Activated gamma-delta T cell (primary cell): ENCODE measurements around the gene ENAM.
"Not testable (repeated sequence)": the region's sequence is repeated elsewhere in the genome, so short reads cannot be mapped to it uniquely, and the experiment has no call there.

Experiments used
- DNase-seq: peaks from one replicate; lab custom pipeline; 2025; lab: John Stamatoyannopoulos, UW

Gene ENAM

DNA sequence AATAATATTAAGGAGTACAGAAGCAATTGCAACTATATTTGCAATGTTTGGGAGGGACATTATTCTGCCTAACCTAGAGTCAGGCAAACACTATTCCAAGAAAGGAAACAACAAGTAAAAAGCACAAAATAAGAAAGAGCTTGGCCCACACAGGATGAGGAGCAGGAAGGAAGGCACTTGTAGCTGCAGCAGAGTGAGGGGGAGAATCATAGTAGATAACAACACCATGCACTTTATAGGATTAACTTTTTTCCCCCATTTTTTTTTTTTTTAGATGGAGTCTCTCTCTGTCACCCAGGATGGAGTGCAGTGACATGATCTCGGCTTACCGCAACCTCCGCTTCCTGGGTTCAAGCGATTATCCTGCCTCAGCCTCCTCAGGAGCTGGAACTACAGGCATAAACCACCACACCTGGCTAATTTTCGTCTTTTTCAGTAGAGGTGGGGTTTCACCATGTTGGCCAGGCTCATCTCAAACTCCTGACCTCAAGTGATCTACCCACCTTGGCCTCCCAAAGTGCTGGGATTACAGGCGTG, 48.1 kb downstream of the ENAM start:
- DNase-seq: no peak

DNA sequence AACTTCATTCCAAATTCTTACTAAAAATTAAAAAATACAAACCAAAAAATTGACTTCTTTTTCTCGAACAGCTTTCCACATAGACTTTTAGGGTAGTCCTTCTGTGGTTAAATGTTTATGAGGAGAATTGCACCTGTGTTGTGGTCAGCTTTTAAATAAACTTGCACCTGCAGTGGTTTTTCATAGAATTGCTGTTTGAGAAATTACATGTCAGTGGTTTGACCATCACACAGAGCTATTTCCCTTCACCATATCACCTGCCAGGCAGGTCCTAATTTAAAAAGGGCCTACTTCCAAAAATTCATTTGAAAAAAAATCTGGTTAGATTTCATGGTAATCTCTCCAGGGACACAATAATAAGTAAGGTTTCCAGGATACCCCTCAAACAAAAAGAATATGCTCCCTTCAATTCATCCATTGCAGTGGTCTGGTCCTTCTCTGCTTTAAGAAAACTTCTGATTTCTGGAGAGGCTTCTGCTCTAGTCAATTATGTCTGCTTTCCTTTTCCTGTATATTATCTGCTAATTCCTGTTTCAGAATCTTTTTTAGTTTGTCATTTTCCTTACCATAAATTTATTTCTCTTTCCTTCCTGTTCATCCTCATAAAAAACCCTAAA, 49.9 kb downstream of the ENAM start:
- DNase-seq: no peak

- no peak for DNase-seq
These were observed 52.4 kb downstream of the ENAM start for GRCh38 chr4:70680934-70681333.

DNA sequence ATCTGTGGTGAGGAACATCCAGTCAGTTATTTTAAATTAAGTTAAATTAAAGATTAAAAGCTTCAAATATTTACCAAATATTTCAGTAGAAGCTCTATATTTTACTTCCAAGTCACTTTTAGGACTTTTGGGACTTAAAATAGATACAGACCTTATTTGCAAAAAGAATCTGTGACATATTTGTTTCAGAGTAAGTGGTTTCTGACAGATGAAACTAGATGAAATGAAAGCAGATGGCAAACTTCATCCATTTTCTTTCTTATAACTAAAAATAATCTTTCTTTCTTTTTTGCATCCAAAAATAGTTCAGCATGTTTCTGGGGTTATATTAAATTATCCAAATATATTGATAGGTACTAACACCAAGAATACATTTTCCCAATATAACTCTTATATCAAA, 53.2 kb downstream of the ENAM start:
- no peak for DNase-seq

DNA sequence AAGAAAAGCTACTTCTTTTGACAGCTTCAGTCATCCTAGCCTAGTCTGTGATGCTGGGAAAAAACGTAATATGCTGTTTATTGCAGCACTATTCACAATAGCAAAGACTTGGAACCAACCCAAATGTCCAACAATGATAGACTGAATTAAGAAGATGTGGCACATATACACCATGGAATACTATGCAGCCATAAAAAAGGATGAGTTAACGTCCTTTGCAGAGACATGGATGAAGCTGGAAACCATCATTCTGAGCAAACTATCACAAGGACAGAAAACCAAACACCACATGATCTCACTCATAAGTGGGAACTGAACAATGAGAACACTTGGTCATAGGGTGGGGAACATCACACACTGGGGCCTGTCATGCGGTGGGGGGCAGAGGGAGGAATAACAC, 53.6 kb downstream of the ENAM start:
- not testable (repeated sequence) for DNase-seq

GRCh38 chr4:70687392-70687791, 58.8 kb downstream of the ENAM start:
- DNase-seq: no peak

GRCh38 chr4:70687821-70688794, 59.6 kb downstream of the ENAM start, which contains the start of gene UTP3:
Gene UTP3, plus strand, starts transcription at chr4:70688532. Its CDS starts 146 bp downstream, at chr4:70688678.
- DNase-seq: peak; percentile 60

DNA sequence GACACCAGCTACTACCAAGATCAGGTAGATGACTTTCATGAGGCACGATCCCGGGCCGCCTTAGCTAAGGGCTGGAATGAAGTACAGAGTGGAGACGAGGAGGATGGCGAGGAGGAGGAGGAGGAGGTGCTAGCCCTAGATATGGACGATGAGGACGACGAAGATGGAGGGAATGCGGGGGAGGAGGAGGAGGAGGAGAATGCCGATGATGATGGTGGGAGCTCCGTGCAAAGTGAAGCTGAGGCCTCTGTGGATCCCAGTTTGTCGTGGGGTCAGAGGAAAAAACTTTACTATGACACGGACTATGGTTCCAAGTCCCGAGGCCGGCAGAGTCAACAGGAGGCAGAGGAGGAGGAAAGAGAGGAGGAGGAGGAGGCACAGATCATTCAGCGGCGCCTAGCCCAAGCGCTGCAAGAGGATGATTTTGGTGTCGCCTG, 60.3 kb downstream of the ENAM start:
- no peak for DNase-seq

DNA sequence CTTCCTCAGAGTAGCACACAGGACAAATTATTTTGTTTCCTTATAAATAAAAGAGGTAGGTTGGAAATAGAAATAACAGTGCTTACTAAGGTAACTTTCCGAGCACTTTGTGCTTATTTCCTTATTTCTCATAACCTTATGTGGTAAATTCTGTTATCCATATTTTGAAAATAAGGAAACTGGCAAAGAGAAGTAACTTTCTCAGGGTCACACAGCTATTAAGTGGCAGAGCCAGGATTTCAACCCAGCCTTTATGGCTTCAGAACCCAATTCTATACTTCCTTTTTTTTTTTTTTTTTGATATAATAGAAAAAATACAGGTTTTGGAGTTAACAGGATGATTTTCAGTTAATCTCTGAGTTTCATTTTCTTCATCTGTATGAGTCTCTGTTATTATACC, 63.1 kb downstream of the ENAM start:
- DNase-seq: no peak

GRCh38 chr4:70694633-70695032, 66.1 kb downstream of the ENAM start:
- not testable (repeated sequence) for DNase-seq
